Hepatocyte (in vitro differentiated cells): ENCODE results near the gene PROSER2. TPM values are rescaled to one million over a fixed set of nuclear protein-coding genes. Genes with fewer than 3 reads are reported as not detected.

Experiments
- DNase-seq: peaks from one replicate; pipeline ENCODE4 v3.0.0-alpha.2; 2016; ENCODE audit warnings: low spot score
- H2AFZ ChIP-seq: fragments of 200-600 bp; sonication (generic); 2 replicates; pipeline ENCODE4 v1.6.0; 2016; ENCODE audit warnings: antibody characterized with exemption, mild to moderate bottlenecking
- H3K27ac ChIP-seq: fragments of 200-600 bp; sonication (generic); 2 replicates; pipeline ENCODE4 v1.5.1; 2016; ENCODE audit warnings: mild to moderate bottlenecking
- H3K27me3 ChIP-seq: fragments of 200-600 bp; sonication (generic); 2 replicates; pipeline ENCODE4 v1.6.1; 2016
- H3K36me3 ChIP-seq: fragments of 200-600 bp; sonication (generic); replicated peaks from 2 replicates; pipeline ENCODE4 v1.5.1; 2016; ENCODE audit warnings: low read depth; ENCODE audit not compliant: insufficient read depth
- H3K4me1 ChIP-seq: fragments of 200-600 bp; sonication (generic); 2 replicates; pipeline ENCODE4 v1.5.1; 2016; ENCODE audit warnings: mild to moderate bottlenecking, moderate library complexity; ENCODE audit not compliant: insufficient read depth
- H3K4me2 ChIP-seq: fragments of 200-600 bp; sonication (generic); 2 replicates; pipeline ENCODE4 v1.6.0; 2016
- H3K4me3 ChIP-seq: fragments of 200-600 bp; sonication (generic); 2 replicates; pipeline ENCODE4 v1.5.1; 2016; ENCODE audit warnings: mild to moderate bottlenecking
- H3K79me2 ChIP-seq: fragments of 200-600 bp; sonication (generic); 2 replicates; pipeline ENCODE4 v1.6.0; 2017; ENCODE audit warnings: mild to moderate bottlenecking
- H3K9me2 ChIP-seq: fragments of 200-600 bp; sonication (generic); replicated peaks from 2 replicates; pipeline ENCODE4 v1.6.0; 2017; ENCODE audit warnings: mild to moderate bottlenecking; ENCODE audit not compliant: insufficient read depth
- H3K9me3 ChIP-seq: fragments of 200-600 bp; sonication (generic); 2 replicates; pipeline ENCODE4 v1.5.1; 2016; ENCODE audit warnings: low read depth, mild to moderate bottlenecking
- H4K20me1 ChIP-seq: fragments of 200-600 bp; sonication (generic); 2 replicates; pipeline ENCODE4 v1.6.0; 2016; ENCODE audit warnings: mild to moderate bottlenecking; ENCODE audit not compliant: insufficient read depth, poor library complexity, severe bottlenecking
- CTCF ChIP-seq: fragments of 200-600 bp; sonication (generic); IDR thresholded peaks from 2 replicates; pipeline ENCODE4 v1.5.1; 2016; ENCODE audit warnings: antibody characterized with exemption, mild to moderate bottlenecking; ENCODE audit not compliant: poor library complexity
- EZH2 ChIP-seq: fragments of 200-600 bp; sonication (generic); IDR thresholded peaks from 2 replicates; pipeline ENCODE4 v1.6.1; 2016; ENCODE audit warnings: antibody characterized with exemption, mild to moderate bottlenecking, borderline replicate concordance
- EZH2phosphoT487 ChIP-seq: fragments of 200-600 bp; sonication (generic); IDR thresholded peaks from one replicate; pipeline ENCODE4 v1.6.1; 2018; ENCODE audit warnings: antibody characterized with exemption, mild to moderate bottlenecking, low read depth, moderate library complexity; ENCODE audit not compliant: unreplicated experiment, severe bottlenecking
- WGBS: methylation state at CpG from one replicate; pipeline ENCODE4 v1.1.6; 2016; ENCODE audit warnings: low lambda C conversion rate; ENCODE audit errors: missing lambda C conversion rate; 5-methylcytosine and 5-hydroxymethylcytosine counted together
- polyA plus RNA-seq: library from polyadenylated mRNA; unstranded; fragments of >200 nt; fragmentation: Nextera tagmentation; extraction: Ambion mirVana; gene quantifications from 2 replicates; pipeline ENCODE4 v1.2.1, GENCODE V29; 2016
- total RNA-seq: library from RNA; depleted of rRNA; stranded (reverse); fragments of >200 nt; gene quantifications from 2 replicates; pipeline ENCODE4 v1.2.3, GENCODE V29; 2014

Gene PROSER2
- total and polyA plus RNA-seq, 2 experiments from 2014 or later: 13.3 to 39.9 TPM

GRCh38 chr10:11827006-11827405, 3.9 kb downstream of the PROSER2 start:
- Histone ChIP-seq H3K27me3 (no peaks in the 10 kb centered on the region), H3K9me2 (no peaks in the 10 kb centered on the region), H4K20me1 (no peaks in the 10 kb centered on the region), H3K36me3 (no peaks in the 10 kb centered on the region), H3K79me2 (peaks cover 72% of the 10 kb centered on the region), H3K4me2 (no peak overlapping the region), H2AFZ (no peak overlapping the region), H3K9me3 (no peaks in the 10 kb centered on the region), H3K4me3 (no peak overlapping the region), H3K4me1 (peaks cover 34% of the 10 kb centered on the region), H3K27ac (no peak overlapping the region)
- no peak for DNase-seq
- 93% methylated on average over 10 of the region's 10 CpGs for WGBS
- TF ChIP-seq CTCF (no peak), EZH2phosphoT487 (no peak), EZH2 (no peak)

- H3K9me2 ChIP-seq: no peaks in the 10 kb centered on the region
- no peak overlapping the region for H2AFZ ChIP-seq
- no peaks in the 10 kb centered on the region for H3K9me3 ChIP-seq
- no peak overlapping the region for H3K27ac ChIP-seq
- no peaks in the 10 kb centered on the region for H4K20me1 ChIP-seq
- peaks cover 38% of the 10 kb centered on the region for H3K4me1 ChIP-seq
- DNase-seq: no peak
- H3K4me2 ChIP-seq: no peak overlapping the region
- H3K27me3 ChIP-seq: no peaks in the 10 kb centered on the region
- H3K36me3 ChIP-seq: no peaks in the 10 kb centered on the region
- H3K4me3 ChIP-seq: no peak overlapping the region
- 99% methylated on average over 6 of the region's 6 CpGs for WGBS
- TF ChIP-seq EZH2phosphoT487 (no peak), CTCF (no peak), EZH2 (no peak)
- peaks cover 72% of the 10 kb centered on the region for H3K79me2 ChIP-seq
Observed at GRCh38 chr10:11827414-11827813, 4.3 kb downstream of the PROSER2 start.

GRCh38 chr10:11828682-11829284, 5.6 kb downstream of the PROSER2 start:
- H3K4me3 ChIP-seq: no peak overlapping the region
- H3K27ac ChIP-seq: no peak overlapping the region
- no peaks in the 10 kb centered on the region for H4K20me1 ChIP-seq
- TF ChIP-seq EZH2 (no peak), CTCF (no peak), EZH2phosphoT487 (no peak)
- H3K36me3 ChIP-seq: no peaks in the 10 kb centered on the region
- peaks cover 80% of the 10 kb centered on the region for H3K79me2 ChIP-seq
- H3K9me3 ChIP-seq: no peaks in the 10 kb centered on the region
- H3K9me2 ChIP-seq: no peaks in the 10 kb centered on the region
- 80% methylated on average over 11 of the region's 11 CpGs for WGBS
- H3K4me1 ChIP-seq: peaks cover 44% of the 10 kb centered on the region
- no peaks in the 10 kb centered on the region for H3K27me3 ChIP-seq
- no peak overlapping the region for H3K4me2 ChIP-seq
- no peak for DNase-seq
- H2AFZ ChIP-seq: no peak overlapping the region
